Measurements from ENCODE around the gene WDR5.

WDR5 gene

GRCh38 chr9:134177186-134177585 lies 41.3 kb downstream of the WDR5 start:
- no peaks in the 10 kb centered on the region for H3K79me2 ChIP-seq (ENCODE audit: insufficient read depth, low read depth)
- H3K27ac ChIP-seq: no peak overlapping the region
- H4K20me1 ChIP-seq (ENCODE audit: insufficient read depth): no peaks in the 10 kb centered on the region
- H3K4me2 ChIP-seq: no peak overlapping the region
- H3K4me3 ChIP-seq (IDR thresholded peaks at IDR 0.05; ENCODE audit: insufficient read depth, low read depth, low read length): no peak overlapping the region
- TF ChIP-seq CTCF (conservative IDR thresholded peaks at IDR 0.05; ENCODE audit: low read depth, low read length): no peak
- no peaks in the 10 kb centered on the region for H3K36me3 ChIP-seq (ENCODE audit: insufficient read depth)
- H3K27me3 ChIP-seq (ENCODE audit: insufficient read depth, low read depth): peaks cover 19% of the 10 kb centered on the region; the same call in 1 of the 2 replicates
- no peak overlapping the region for H3K9ac ChIP-seq
- H3K4me1 ChIP-seq (ENCODE audit: low read depth, poor library complexity, severe bottlenecking): peaks cover 21% of the 10 kb centered on the region
- no peak overlapping the region for H2AFZ ChIP-seq (ENCODE audit: low read depth)

- Histone ChIP-seq H3K4me3 (IDR thresholded peaks at IDR 0.05; ENCODE audit: insufficient read depth, low read depth, low read length) (no peak overlapping the region), H3K4me2 (no peak overlapping the region), H2AFZ (ENCODE audit: low read depth) (no peak overlapping the region), H3K4me1 (ENCODE audit: low read depth, poor library complexity, severe bottlenecking) (peaks cover 28% of the 10 kb centered on the region), H4K20me1 (ENCODE audit: insufficient read depth) (no peaks in the 10 kb centered on the region), H3K9ac (no peak overlapping the region), H3K27me3 (ENCODE audit: insufficient read depth, low read depth) (peaks cover 19% of the 10 kb centered on the region; the same call in 1 of the 2 replicates), H3K36me3 (ENCODE audit: insufficient read depth) (no peaks in the 10 kb centered on the region), H3K79me2 (ENCODE audit: insufficient read depth, low read depth) (no peaks in the 10 kb centered on the region), H3K27ac (no peak overlapping the region)
- TF ChIP-seq CTCF (conservative IDR thresholded peaks at IDR 0.05; ENCODE audit: low read depth, low read length): no peak
Measured at GRCh38 chr9:134177624-134178393, 41.9 kb downstream of the WDR5 start.

- no peak for TF ChIP-seq CTCF (conservative IDR thresholded peaks at IDR 0.05; ENCODE audit: low read depth, low read length)
- Histone ChIP-seq H2AFZ (ENCODE audit: low read depth) (no peak overlapping the region), H3K27ac (no peak overlapping the region), H3K9ac (no peak overlapping the region), H3K79me2 (ENCODE audit: insufficient read depth, low read depth) (no peaks in the 10 kb centered on the region), H4K20me1 (ENCODE audit: insufficient read depth) (no peaks in the 10 kb centered on the region), H3K4me3 (IDR thresholded peaks at IDR 0.05; ENCODE audit: insufficient read depth, low read depth, low read length) (no peak overlapping the region), H3K27me3 (ENCODE audit: insufficient read depth, low read depth) (peaks cover 19% of the 10 kb centered on the region; the same call in 1 of the 2 replicates), H3K4me2 (no peak overlapping the region), H3K4me1 (ENCODE audit: low read depth, poor library complexity, severe bottlenecking) (peaks cover 28% of the 10 kb centered on the region), H3K36me3 (ENCODE audit: insufficient read depth) (no peaks in the 10 kb centered on the region)
Measured at GRCh38 chr9:134178394-134178767, 42.5 kb downstream of the WDR5 start.

GRCh38 chr9:134178768-134179551 lies 43.1 kb downstream of the WDR5 start:
- no peak for TF ChIP-seq CTCF (conservative IDR thresholded peaks at IDR 0.05; ENCODE audit: low read depth, low read length)
- Histone ChIP-seq H3K27me3 (ENCODE audit: insufficient read depth, low read depth) (peaks cover 19% of the 10 kb centered on the region; the same call in 1 of the 2 replicates), H4K20me1 (ENCODE audit: insufficient read depth) (no peaks in the 10 kb centered on the region), H3K79me2 (ENCODE audit: insufficient read depth, low read depth) (no peaks in the 10 kb centered on the region), H3K9ac (no peak overlapping the region), H3K4me2 (no peak overlapping the region), H3K27ac (no peak overlapping the region), H3K4me1 (ENCODE audit: low read depth, poor library complexity, severe bottlenecking) (peaks cover 28% of the 10 kb centered on the region), H3K4me3 (IDR thresholded peaks at IDR 0.05; ENCODE audit: insufficient read depth, low read depth, low read length) (no peak overlapping the region), H3K36me3 (ENCODE audit: insufficient read depth) (no peaks in the 10 kb centered on the region), H2AFZ (ENCODE audit: low read depth) (no peak overlapping the region)

All from KMS-11 (cell line).